Uterine smooth muscle cell (primary cell): ENCODE data around the gene OSBPL2. TPM values are rescaled to one million over a fixed set of nuclear protein-coding genes. Genes with fewer than 3 reads are reported as not detected.

ENCODE experiments used
- total RNA-seq: library from RNA; depleted of rRNA; stranded (reverse); fragments of >200 nt; gene quantifications from 2 replicates; pipeline ENCODE4 v1.2.3, GENCODE V29; 2014

Gene OSBPL2
- 23.0 and 32.7 TPM in 2 replicates for total RNA-seq

GRCh38 chr20:62237801-62238568 is at the start of gene OSBPL2:
OSBPL2 (plus strand) TSS chr20:62238521; CDS start chr20:62256185, 17,664 bp downstream.

DNA sequence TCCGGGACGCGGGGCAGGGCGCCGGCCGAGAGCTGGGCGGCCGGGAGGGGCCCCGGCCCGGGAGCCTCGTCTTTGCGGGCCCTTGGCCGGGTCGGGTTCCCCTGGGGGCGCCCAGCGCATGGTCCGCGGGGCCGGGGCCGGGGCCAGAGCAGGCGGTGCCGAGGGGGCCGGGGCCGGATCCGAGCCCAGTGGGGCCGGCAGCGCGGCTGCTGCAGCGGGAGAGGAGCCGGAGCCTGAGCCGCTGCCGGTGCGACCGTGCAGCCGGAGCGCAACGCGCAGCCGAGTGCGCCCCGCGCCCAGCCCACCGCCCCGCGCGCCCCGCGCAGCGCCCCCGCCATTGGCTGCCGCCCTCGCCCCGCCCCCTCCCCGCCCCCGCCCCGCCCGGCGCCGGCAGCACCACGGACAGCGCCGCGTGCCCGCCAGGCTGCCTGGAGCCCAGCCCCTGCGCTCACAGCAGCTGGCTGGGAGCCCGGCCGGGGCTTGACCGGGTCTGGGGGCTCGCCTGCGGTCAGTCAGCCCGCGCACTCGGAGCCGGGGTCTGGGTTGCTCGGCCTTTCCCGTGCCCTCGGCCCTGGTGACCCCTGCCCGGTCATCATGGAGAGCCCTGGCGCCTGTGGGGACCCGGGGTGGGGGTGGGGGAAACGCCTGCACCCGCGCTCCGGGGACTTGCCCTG is 18.2 kb upstream of the OSBPL2 start, which contains the start of gene HRH3:
Gene HRH3 (minus strand): TSS at position 287 of the 674 bp plus-strand sequence. CDS start 308 bp downstream, outside the sequence.

GRCh38 chr20:62302341-62303061 is 64.2 kb downstream of the OSBPL2 start, which contains the start of gene ADRM1:
ADRM1 (plus strand) TSS chr20:62302997; CDS start chr20:62303569, 572 bp downstream.

Other genes with a start within 250 kb of the OSBPL2 start
- 4.4 and 4.6 TPM in 2 replicates for gene TAF4, start 172.6 kb upstream of the OSBPL2 start, total RNA-seq
- 54.5 and 56.3 TPM in 2 replicates for gene LSM14B, start 116.0 kb upstream of the OSBPL2 start, total RNA-seq
- 356 and 601 TPM in 2 replicates for gene PSMA7, start 95.1 kb upstream of the OSBPL2 start, total RNA-seq
- gene SS18L1, start 94.8 kb upstream of the OSBPL2 start, total RNA-seq: 10.8 and 10.9 TPM in 2 replicates
- gene MTG2, start 55.5 kb upstream of the OSBPL2 start, total RNA-seq: 20.9 and 25.7 TPM in 2 replicates
- not detected in 2 replicates for gene HRH3, start 18.2 kb upstream of the OSBPL2 start, total RNA-seq
- gene ADRM1, start 64.5 kb downstream of the OSBPL2 start, total RNA-seq: 86.4 and 138 TPM in 2 replicates
- 25.2 and 68.2 TPM in 2 replicates for gene LAMA5, start 128.8 kb downstream of the OSBPL2 start, total RNA-seq
- 759 and 996 TPM in 2 replicates for gene RPS21, start 148.6 kb downstream of the OSBPL2 start, total RNA-seq
- gene CABLES2, start 168.8 kb downstream of the OSBPL2 start, total RNA-seq: 1.5 and 2.8 TPM in 2 replicates
- not detected in 2 replicates for gene RBBP8NL, start 189.0 kb downstream of the OSBPL2 start, total RNA-seq
- gene GATA5, start 237.5 kb downstream of the OSBPL2 start, total RNA-seq: 0.33 and 0.50 TPM in 2 replicates